Keratinocyte (primary cell): ENCODE results near the gene CCNL2.

Experiments
- CTCF ChIP-seq, 3 experiments: IDR thresholded peaks in 1 of 3; conservative IDR thresholded peaks in 1 of 3; optimal IDR thresholded peaks in 1 of 3; 2 replicates in 2 of 3; 3 replicates in 1 of 3; pipeline versions ENCODE3 to v1.5.1; 2011; ENCODE audit warnings: low read length in 3 of 3, mild to moderate bottlenecking in 3 of 3, moderate library complexity in 2 of 3, control low read depth in 1 of 3, inconsistent platforms in 1 of 3; ENCODE audit not compliant: insufficient read depth in 2 of 3; ENCODE audit errors: extremely low read depth in 1 of 3
- EZH2 ChIP-seq: IDR thresholded peaks from one replicate; pipeline ENCODE4 v1.6.1; 2012; ENCODE audit warnings: inconsistent platforms, mild to moderate bottlenecking, low read length, moderate library complexity

DNA sequence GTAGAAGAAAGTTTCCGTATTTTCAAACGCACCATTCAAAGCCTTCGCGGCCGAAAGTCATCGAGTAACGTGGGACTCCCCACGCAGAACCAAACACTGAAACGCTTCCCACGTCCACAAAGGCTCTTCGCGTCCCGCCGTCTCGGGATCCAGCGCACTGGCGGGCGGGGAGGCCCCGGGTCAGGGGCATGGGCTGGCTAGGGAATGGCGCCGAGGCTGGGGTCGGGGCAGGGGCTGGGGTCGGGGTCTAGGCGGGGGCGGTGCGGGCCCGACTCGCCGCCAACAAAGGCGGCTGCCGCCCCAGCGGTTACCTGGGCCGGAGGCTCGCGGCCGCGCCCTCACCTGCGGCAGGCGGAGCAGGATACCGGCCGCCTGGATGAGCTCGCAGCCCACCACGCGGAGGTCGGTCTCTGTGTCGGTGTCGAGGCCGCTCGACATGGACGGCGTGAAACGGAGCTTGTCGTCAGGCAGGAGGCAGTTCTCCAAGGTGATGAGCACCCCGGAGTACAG is 403 bp downstream of the CCNL2 start:
- no peak for TF ChIP-seq CTCF (optimal IDR thresholded peaks at IDR 0.05 in 1 of 3, IDR thresholded peaks at IDR 0.05 in 1 of 3, conservative IDR thresholded peaks at IDR 0.05 in 1 of 3; ENCODE audit: extremely low read depth in 1 of 3, insufficient read depth in 2 of 3, low read length in 3 of 3)
- no peak for TF ChIP-seq EZH2
